Measurements from ENCODE around the gene HOXB2.

Gene HOXB2

GRCh38 chr17:48553826-48554225 is 8.9 kb upstream of the HOXB2 start:
- H3K9me3 ChIP-seq (ENCODE audit: control insufficient read depth, insufficient read depth, low read depth, low read length), result no peaks in the 10 kb centered on the region
- peaks cover 59% of the 10 kb centered on the region for H3K4me1 ChIP-seq (ENCODE audit: control insufficient read depth, insufficient read depth, low read length)
- peak overlapping the region; percentile 97; the same call in 1 of the 2 replicates for H3K27ac ChIP-seq (ENCODE audit: extremely low read depth, low read depth, low read length)
- TF ChIP-seq, protein P1, sequence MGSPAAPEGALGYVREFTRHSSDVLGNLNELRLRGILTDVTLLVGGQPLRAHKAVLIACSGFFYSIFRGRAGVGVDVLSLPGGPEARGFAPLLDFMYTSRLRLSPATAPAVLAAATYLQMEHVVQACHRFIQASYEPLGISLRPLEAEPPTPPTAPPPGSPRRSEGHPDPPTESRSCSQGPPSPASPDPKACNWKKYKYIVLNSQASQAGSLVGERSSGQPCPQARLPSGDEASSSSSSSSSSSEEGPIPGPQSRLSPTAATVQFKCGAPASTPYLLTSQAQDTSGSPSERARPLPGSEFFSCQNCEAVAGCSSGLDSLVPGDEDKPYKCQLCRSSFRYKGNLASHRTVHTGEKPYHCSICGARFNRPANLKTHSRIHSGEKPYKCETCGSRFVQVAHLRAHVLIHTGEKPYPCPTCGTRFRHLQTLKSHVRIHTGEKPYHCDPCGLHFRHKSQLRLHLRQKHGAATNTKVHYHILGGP (tag by site-specific recombination; IDR thresholded peaks at IDR 0.05), result no peak
- no peak for TF ChIP-seq ZNF138 (tag by site-specific recombination; IDR thresholded peaks at IDR 0.05; ENCODE audit: borderline replicate concordance)
- TF ChIP-seq MEIS1 (CRISPR knock-in tag; IDR thresholded peaks at IDR 0.05; ENCODE audit: borderline replicate concordance), result no peak
- no peak for TF ChIP-seq ZNF423 (tag by site-specific recombination; IDR thresholded peaks at IDR 0.05)
- TF ChIP-seq, protein P2, sequence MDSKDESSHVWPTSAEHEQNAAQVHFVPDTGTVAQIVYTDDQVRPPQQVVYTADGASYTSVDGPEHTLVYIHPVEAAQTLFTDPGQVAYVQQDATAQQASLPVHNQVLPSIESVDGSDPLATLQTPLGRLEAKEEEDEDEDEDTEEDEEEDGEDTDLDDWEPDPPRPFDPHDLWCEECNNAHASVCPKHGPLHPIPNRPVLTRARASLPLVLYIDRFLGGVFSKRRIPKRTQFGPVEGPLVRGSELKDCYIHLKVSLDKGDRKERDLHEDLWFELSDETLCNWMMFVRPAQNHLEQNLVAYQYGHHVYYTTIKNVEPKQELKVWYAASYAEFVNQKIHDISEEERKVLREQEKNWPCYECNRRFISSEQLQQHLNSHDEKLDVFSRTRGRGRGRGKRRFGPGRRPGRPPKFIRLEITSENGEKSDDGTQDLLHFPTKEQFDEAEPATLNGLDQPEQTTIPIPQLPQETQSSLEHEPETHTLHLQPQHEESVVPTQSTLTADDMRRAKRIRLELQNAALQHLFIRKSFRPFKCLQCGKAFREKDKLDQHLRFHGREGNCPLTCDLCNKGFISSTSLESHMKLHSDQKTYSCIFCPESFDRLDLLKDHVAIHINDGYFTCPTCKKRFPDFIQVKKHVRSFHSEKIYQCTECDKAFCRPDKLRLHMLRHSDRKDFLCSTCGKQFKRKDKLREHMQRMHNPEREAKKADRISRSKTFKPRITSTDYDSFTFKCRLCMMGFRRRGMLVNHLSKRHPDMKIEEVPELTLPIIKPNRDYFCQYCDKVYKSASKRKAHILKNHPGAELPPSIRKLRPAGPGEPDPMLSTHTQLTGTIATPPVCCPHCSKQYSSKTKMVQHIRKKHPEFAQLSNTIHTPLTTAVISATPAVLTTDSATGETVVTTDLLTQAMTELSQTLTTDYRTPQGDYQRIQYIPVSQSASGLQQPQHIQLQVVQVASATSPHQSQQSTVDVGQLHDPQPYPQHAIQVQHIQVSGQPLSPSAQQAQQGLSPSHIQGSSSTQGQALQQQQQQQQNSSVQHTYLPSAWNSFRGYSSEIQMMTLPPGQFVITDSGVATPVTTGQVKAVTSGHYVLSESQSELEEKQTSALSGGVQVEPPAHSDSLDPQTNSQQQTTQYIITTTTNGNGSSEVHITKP (tag by site-specific recombination; IDR thresholded peaks at IDR 0.05), result no peak
- TF ChIP-seq GFI1B (tag by site-specific recombination; IDR thresholded peaks at IDR 0.05), result peak; percentile 19; the same call in 1 of the 2 replicates
- no peak for TF ChIP-seq ZNF133 (tag by site-specific recombination; IDR thresholded peaks at IDR 0.05)
- TF ChIP-seq HOXC10 (CRISPR knock-in tag; IDR thresholded peaks at IDR 0.05), result no peak
- TF ChIP-seq, protein P3, sequence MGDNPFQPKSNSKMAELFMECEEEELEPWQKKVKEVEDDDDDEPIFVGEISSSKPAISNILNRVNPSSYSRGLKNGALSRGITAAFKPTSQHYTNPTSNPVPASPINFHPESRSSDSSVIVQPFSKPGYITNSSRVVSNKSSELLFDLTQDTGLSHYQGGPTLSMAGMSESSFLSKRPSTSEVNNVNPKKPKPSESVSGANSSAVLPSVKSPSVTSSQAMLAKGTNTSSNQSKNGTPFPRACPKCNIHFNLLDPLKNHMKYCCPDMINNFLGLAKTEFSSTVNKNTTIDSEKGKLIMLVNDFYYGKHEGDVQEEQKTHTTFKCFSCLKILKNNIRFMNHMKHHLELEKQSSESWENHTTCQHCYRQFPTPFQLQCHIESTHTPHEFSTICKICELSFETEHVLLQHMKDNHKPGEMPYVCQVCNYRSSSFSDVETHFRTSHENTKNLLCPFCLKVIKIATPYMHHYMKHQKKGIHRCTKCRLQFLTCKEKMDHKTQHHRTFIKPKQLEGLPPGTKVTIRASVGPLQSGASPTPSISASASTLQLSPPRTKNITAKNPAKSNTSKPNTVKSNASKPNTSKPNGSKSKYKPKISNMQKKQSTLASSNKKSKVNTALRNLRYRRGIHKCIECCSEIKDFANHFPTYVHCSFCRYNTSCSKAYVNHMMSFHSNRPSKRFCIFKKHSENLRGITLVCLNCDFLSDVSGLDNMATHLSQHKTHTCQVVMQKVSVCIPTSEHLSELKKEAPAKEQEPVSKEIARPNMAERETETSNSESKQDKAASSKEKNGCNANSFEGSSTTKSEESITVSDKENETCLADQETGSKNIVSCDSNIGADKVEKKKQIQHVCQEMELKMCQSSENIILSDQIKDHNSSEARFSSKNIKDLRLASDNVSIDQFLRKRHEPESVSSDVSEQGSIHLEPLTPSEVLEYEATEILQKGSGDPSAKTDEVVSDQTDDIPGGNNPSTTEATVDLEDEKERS (tag by site-specific recombination; IDR thresholded peaks at IDR 0.05), result no peak
- TF ChIP-seq, protein P4, sequence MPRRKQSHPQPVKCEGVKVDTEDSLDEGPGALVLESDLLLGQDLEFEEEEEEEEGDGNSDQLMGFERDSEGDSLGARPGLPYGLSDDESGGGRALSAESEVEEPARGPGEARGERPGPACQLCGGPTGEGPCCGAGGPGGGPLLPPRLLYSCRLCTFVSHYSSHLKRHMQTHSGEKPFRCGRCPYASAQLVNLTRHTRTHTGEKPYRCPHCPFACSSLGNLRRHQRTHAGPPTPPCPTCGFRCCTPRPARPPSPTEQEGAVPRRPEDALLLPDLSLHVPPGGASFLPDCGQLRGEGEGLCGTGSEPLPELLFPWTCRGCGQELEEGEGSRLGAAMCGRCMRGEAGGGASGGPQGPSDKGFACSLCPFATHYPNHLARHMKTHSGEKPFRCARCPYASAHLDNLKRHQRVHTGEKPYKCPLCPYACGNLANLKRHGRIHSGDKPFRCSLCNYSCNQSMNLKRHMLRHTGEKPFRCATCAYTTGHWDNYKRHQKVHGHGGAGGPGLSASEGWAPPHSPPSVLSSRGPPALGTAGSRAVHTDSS (tag by site-specific recombination; IDR thresholded peaks at IDR 0.05), result no peak
- no peak for TF ChIP-seq ZBTB17 (tag by site-specific recombination; IDR thresholded peaks at IDR 0.05)
- TF ChIP-seq ZNF366 (tag by site-specific recombination; conservative IDR thresholded peaks at IDR 0.05), result 0 out of 2 replicates have a peak, but pooled peaks have one; percentile 17
- CTCF ChIA-PET, result interaction anchor here (0.7 to 1.2 kb wide), 2 partner anchors 34 to 67 kb away, joined by 5 read pairs; no protein-coding TSS in a partner anchor
- POLR2A ChIA-PET, result interaction anchor here (3.0 kb wide), 1 partner anchor 23 kb away, joined by 26 read pairs; no protein-coding TSS in a partner anchor
- H3K4me3 ChIP-seq (ENCODE audit: low read depth, low read length), result no peak overlapping the region
- peaks cover 20 to 60% of the 10 kb centered on the region in 2 experiments for H3K36me3 ChIP-seq (ENCODE audit: control insufficient read depth in 2 of 2, insufficient read depth in 1 of 2, low read length in 2 of 2)

DNA sequence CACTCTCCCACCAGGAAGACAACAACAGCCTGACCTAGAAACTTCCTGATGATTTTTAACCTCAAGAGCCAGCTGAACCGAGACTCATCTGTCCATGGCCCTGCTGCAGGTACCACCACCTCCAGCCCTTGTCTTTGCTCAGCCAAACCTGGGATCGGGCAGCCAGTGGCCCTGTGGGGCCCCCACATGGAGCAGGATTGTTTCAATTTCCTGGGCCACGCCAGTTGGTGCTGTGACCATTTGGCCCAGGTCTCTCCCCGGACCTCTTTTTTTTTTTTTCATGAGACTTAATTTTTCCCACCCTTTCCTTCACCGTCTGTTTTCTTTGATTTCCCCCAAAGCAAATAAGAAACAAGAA is 8.3 kb upstream of the HOXB2 start:
- POLR2A ChIA-PET, result no interaction called here
- CTCF ChIA-PET, result interaction anchor here (0.7 kb wide), 1 partner anchor 226 kb away, joined by 3 read pairs; no protein-coding TSS in a partner anchor
- Histone ChIP-seq H3K27ac (ENCODE audit: extremely low read depth, low read depth, low read length) (no peak overlapping the region), H3K9me3 (ENCODE audit: control insufficient read depth, insufficient read depth, low read depth, low read length) (no peaks in the 10 kb centered on the region), H3K36me3 (ENCODE audit: control insufficient read depth in 2 of 2, insufficient read depth in 1 of 2, low read length in 2 of 2) (peaks cover 15 to 54% of the 10 kb centered on the region in 2 experiments), H3K4me1 (ENCODE audit: control insufficient read depth, insufficient read depth, low read length) (peaks cover 58% of the 10 kb centered on the region), H3K4me3 (ENCODE audit: low read depth, low read length) (no peak overlapping the region)
- peak; percentile 21; the same call in 1 of the 2 replicates for TF ChIP-seq ZNF394 (tag by site-specific recombination; IDR thresholded peaks at IDR 0.05; ENCODE audit: borderline replicate concordance)
- peak; percentile 27; the same call in 1 of the 2 replicates for TF ChIP-seq GLIS2 (tag by site-specific recombination; IDR thresholded peaks at IDR 0.05)
- TF ChIP-seq GLIS1 (tag by site-specific recombination; IDR thresholded peaks at IDR 0.05), result peak; percentile 66
- no peak for TF ChIP-seq ZNF19 (tag by site-specific recombination; IDR thresholded peaks at IDR 0.05; ENCODE audit: low read depth)
